SJSA1 (cell line): ENCODE results near the gene TIAM2. TPM values are rescaled to one million over a fixed set of nuclear protein-coding genes. Genes with fewer than 3 reads are reported as not detected.
A peak's percentile ranks its signal among the peaks of the same experiment; 100 is the strongest.
"Not testable (repeated sequence)": the region's sequence is repeated elsewhere in the genome, so short reads cannot be mapped to it uniquely, and the experiment has no call there.

Experiments
- DNase-seq, 2 experiments: peaks; one replicate each; pipeline ENCODE4 v3.0.0-alpha.2; 2015 to 2020; ENCODE audit warnings: low spot score in 2 of 2, low read depth in 1 of 2
- H3K27ac ChIP-seq: fragments of 250-450 bp; sonication (Bioruptor Pico); 2 replicates; pipeline ENCODE4 v1.5.1; 2020; ENCODE audit warnings: mild to moderate bottlenecking, moderate library complexity
- H3K27me3 ChIP-seq: fragments of 250-450 bp; sonication (Bioruptor Pico); replicated peaks from 2 replicates; pipeline ENCODE4 v1.5.1; 2020; ENCODE audit warnings: mild to moderate bottlenecking, moderate library complexity
- H3K36me3 ChIP-seq: fragments of 250-450 bp; sonication (Bioruptor Pico); 2 replicates; pipeline ENCODE4 v1.5.1; 2020; ENCODE audit warnings: mild to moderate bottlenecking
- H3K4me1 ChIP-seq: fragments of 250-450 bp; sonication (Bioruptor Pico); replicated peaks from 2 replicates; pipeline ENCODE4 v1.6.1; 2021; ENCODE audit warnings: mild to moderate bottlenecking
- H3K4me3 ChIP-seq: fragments of 250-450 bp; sonication (Bioruptor Pico); 2 replicates; pipeline ENCODE4 v1.5.1; 2020; ENCODE audit warnings: mild to moderate bottlenecking
- H3K9me3 ChIP-seq: fragments of 250-450 bp; sonication (Bioruptor Pico); replicated peaks from 2 replicates; pipeline ENCODE4 v1.5.1; 2020; ENCODE audit warnings: mild to moderate bottlenecking
- total RNA-seq: library from RNA; depleted of rRNA; stranded (reverse); fragments of >200 nt; shearing (Covaris generic); gene quantifications from 2 replicates; pipeline ENCODE4 v1.2.3, GENCODE V29; 2014

The TIAM2 gene
- total RNA-seq, 1 experiment from 2014 or later = 48.3 TPM

- H3K27me3 ChIP-seq = no peaks in the 10 kb centered on the region
- peaks cover 24% of the 10 kb centered on the region for H3K4me1 ChIP-seq
- peak; percentile 56 to 74 for DNase-seq
- H3K36me3 ChIP-seq = peaks cover 66% of the 10 kb centered on the region
- no peaks in the 10 kb centered on the region for H3K9me3 ChIP-seq
- no peak overlapping the region for H3K27ac ChIP-seq
- H3K4me3 ChIP-seq = no peak overlapping the region
Observed at GRCh38 chr6:155177363-155177961, 182.3 kb downstream of the TIAM2 start.

GRCh38 chr6:155181498-155181897 is 186.4 kb downstream of the TIAM2 start:
- no peak for DNase-seq
- Histone ChIP-seq H3K27me3 (no peaks in the 10 kb centered on the region), H3K27ac (no peak overlapping the region), H3K36me3 (peaks cover 69% of the 10 kb centered on the region), H3K9me3 (no peaks in the 10 kb centered on the region), H3K4me3 (no peak overlapping the region), H3K4me1 (peaks cover 11% of the 10 kb centered on the region)

GRCh38 chr6:155182103-155182502 is 187.0 kb downstream of the TIAM2 start:
- Histone ChIP-seq H3K27ac (no peak overlapping the region), H3K9me3 (no peaks in the 10 kb centered on the region), H3K4me3 (no peak overlapping the region), H3K36me3 (peaks cover 65% of the 10 kb centered on the region), H3K27me3 (no peaks in the 10 kb centered on the region), H3K4me1 (peaks cover 17% of the 10 kb centered on the region)
- no peak for DNase-seq

- H3K4me1 ChIP-seq = peaks cover 25% of the 10 kb centered on the region
Observed at GRCh38 chr6:155183095-155183494, 188.0 kb downstream of the TIAM2 start.

GRCh38 chr6:155185041-155185440 is 189.9 kb downstream of the TIAM2 start:
- not testable (repeated sequence) for H3K4me3 ChIP-seq, DNase-seq, H3K27me3 ChIP-seq, H3K9me3 ChIP-seq
- peaks cover 51% of the 10 kb centered on the region for H3K36me3 ChIP-seq
- peak overlapping the region; percentile 35; the same call in 1 of the 2 replicates for H3K27ac ChIP-seq
- H3K4me1 ChIP-seq = peaks cover 43% of the 10 kb centered on the region

More at GRCh38 chr6:155183095-155183494, 188.0 kb downstream of the TIAM2 start:
- DNase-seq = no peak
- Histone ChIP-seq H3K36me3 (peaks cover 64% of the 10 kb centered on the region), H3K4me3 (no peak overlapping the region), H3K27me3 (no peaks in the 10 kb centered on the region), H3K27ac (no peak overlapping the region), H3K9me3 (no peaks in the 10 kb centered on the region)

- Histone ChIP-seq H3K27ac (peak overlapping the region; percentile 19; the same call in 1 of the 2 replicates), H3K36me3 (peaks cover 48% of the 10 kb centered on the region), H3K4me1 (peaks cover 44% of the 10 kb centered on the region), H3K27me3 (no peaks in the 10 kb centered on the region), H3K4me3 (no peak overlapping the region), H3K9me3 (no peaks in the 10 kb centered on the region)
- peak in 1 of 2 experiments; percentile 28 for DNase-seq
Observed at GRCh38 chr6:155185544-155185943, 190.4 kb downstream of the TIAM2 start.

- peak overlapping the region; percentile 19; the same call in 1 of the 2 replicates for H3K27ac ChIP-seq
- H3K27me3 ChIP-seq = no peaks in the 10 kb centered on the region
- H3K4me1 ChIP-seq = peaks cover 46% of the 10 kb centered on the region
- no peak overlapping the region for H3K4me3 ChIP-seq
- no peak for DNase-seq
- no peaks in the 10 kb centered on the region for H3K9me3 ChIP-seq
- H3K36me3 ChIP-seq = peaks cover 48% of the 10 kb centered on the region
Observed at GRCh38 chr6:155186052-155186658, 191.0 kb downstream of the TIAM2 start.

GRCh38 chr6:155187106-155187505 is 192.0 kb downstream of the TIAM2 start:
- Histone ChIP-seq H3K27me3 (no peaks in the 10 kb centered on the region), H3K9me3 (no peaks in the 10 kb centered on the region), H3K4me3 (no peak overlapping the region), H3K4me1 (peaks cover 46% of the 10 kb centered on the region), H3K36me3 (peaks cover 48% of the 10 kb centered on the region), H3K27ac (no peak overlapping the region)
- no peak for DNase-seq

- Histone ChIP-seq H3K36me3 (peaks cover 40% of the 10 kb centered on the region), H3K4me1 (peaks cover 46% of the 10 kb centered on the region), H3K9me3 (no peaks in the 10 kb centered on the region), H3K4me3 (no peak overlapping the region), H3K27ac (peak overlapping the region; percentile 83), H3K27me3 (no peaks in the 10 kb centered on the region)
- DNase-seq = peak in 1 of 2 experiments; percentile 66
Observed at GRCh38 chr6:155187994-155188706, 193.0 kb downstream of the TIAM2 start.

- H3K27me3 ChIP-seq = no peaks in the 10 kb centered on the region
- H3K4me1 ChIP-seq = peaks cover 48% of the 10 kb centered on the region
- peaks cover 36% of the 10 kb centered on the region; the same call in 1 of the 2 replicates for H3K36me3 ChIP-seq
- H3K27ac ChIP-seq = peak overlapping the region; percentile 83
- DNase-seq = peak; percentile 55 to 91
- no peaks in the 10 kb centered on the region for H3K9me3 ChIP-seq
- no peak overlapping the region for H3K4me3 ChIP-seq
Observed at GRCh38 chr6:155188707-155189496, 193.8 kb downstream of the TIAM2 start.

GRCh38 chr6:155190677-155191076 is 195.6 kb downstream of the TIAM2 start:
- Histone ChIP-seq H3K4me3 (no peak overlapping the region), H3K4me1 (peaks cover 50% of the 10 kb centered on the region), H3K9me3 (no peaks in the 10 kb centered on the region), H3K27me3 (no peaks in the 10 kb centered on the region), H3K36me3 (peaks cover 38% of the 10 kb centered on the region), H3K27ac (no peak overlapping the region)
- no peak for DNase-seq

- Histone ChIP-seq H3K4me3 (no peak overlapping the region), H3K9me3 (no peaks in the 10 kb centered on the region), H3K27me3 (no peaks in the 10 kb centered on the region), H3K27ac (no peak overlapping the region), H3K4me1 (peaks cover 23% of the 10 kb centered on the region), H3K36me3 (peaks cover 48% of the 10 kb centered on the region)
- DNase-seq = no peak
Observed at GRCh38 chr6:155193526-155193925, 198.4 kb downstream of the TIAM2 start.

GRCh38 chr6:155194399-155194798 is 199.3 kb downstream of the TIAM2 start:
- Histone ChIP-seq H3K36me3 (peaks cover 48% of the 10 kb centered on the region), H3K27ac (no peak overlapping the region), H3K4me3 (no peak overlapping the region), H3K27me3 (no peaks in the 10 kb centered on the region), H3K9me3 (no peaks in the 10 kb centered on the region), H3K4me1 (peaks cover 16% of the 10 kb centered on the region)
- DNase-seq = no peak
